ENCODE data around the gene NCKAP5.

Gene NCKAP5

DNA sequence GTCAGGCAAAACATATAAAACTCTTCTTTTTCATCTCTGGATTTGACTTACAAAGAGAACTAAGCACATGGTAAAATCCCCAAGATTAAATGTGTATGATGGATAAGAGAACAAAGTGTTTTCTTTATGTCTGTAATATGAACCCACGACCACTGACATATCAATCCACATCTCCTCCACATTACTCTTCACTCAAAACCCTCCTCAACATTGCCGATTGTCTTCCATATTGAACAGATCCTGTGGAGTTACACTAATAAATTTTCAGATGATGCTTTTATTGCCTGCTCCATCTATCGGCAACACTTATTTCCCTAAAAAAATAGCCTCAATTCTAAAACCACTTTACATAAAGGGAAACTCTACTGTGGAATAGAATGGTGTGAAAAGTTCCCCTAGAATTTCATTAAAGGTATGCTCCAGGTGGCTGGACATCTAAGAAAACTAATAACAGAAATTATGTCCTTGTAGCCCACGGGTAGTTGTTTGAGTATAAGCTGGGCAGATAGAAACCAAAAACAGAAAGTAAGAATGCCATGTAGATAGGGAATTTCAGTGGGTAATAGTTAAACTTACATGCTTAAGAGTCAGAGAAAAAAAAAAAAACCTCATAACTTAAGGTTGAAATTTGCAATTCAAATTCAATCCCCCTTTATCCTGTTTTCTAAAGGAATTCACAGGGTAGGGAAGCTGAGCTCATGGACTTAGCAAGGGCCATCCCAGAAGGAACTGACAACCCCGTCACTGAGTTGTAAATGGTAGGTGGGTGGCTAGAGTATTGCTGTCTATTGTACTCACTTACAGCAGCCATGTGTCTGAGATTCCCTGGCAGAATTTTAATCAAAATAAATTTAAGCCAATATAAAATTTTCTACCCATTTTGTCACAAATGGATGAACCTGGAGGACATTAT, 592.8 kb downstream of the NCKAP5 start:
- DNase-seq: no peak

DNA sequence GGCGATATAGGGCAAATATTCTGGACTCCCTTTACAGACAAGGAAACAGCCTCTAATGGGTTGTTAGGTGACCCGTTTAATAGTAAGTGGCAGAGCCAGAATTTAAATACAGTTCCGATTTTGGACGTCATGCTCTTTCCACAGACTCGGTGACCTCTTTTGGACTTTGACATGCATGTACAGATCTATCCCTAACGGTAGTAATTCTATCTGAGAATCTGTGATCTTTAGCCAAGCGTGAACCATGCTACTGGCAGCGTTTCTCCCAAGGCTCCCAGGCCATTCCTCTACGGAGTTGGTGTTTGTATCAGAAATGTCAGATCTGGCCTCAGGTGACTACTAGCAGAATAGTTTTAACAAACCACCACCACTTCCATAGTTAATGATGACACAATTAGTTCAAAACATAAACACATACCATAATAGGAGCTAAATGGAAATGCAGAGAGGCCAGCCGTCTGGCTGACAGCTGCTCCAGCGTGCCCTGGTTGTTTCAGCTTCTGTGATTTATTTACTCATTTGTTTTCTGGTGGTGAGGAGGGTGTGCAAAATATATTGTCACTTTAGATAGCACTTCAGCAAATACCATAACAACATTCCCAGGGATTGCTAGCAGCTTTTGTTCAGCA, 593.7 kb downstream of the NCKAP5 start:
- no peak for DNase-seq

DNA sequence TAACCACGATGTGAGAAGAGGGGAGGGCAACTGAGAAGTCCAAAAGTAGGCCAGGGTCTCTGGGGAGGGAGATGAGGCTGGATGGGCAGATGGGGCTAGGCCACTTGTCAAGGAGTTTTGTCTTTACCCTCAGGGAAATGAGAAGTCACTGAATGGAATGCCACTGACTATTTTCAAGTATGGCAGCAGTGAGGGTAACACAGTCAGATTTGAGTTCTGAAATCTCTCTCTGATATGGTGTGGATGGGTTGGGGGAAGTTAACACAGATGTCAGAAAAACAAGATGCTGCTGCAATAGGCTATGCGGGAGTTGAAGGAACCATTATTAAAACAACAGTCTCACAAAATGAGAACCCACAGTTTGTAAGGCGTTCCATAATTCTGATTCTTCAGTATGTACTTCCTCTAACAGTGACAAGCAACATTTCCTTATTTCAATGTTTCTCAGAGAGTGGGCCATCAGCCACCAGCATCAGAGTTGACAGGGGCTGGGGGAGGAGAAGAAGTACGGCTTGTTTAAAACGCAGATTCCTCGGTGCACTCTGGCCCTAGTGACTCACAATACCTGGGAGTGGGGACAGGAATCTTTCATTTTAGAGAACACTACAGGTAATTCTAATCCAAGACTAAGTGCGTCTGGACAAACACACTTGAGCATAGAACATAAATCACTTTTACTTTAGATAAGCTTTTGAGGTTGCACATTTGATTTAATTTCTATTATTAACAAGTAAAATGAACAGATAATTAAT, 596.8 kb downstream of the NCKAP5 start:
- no peak for DNase-seq

DNA sequence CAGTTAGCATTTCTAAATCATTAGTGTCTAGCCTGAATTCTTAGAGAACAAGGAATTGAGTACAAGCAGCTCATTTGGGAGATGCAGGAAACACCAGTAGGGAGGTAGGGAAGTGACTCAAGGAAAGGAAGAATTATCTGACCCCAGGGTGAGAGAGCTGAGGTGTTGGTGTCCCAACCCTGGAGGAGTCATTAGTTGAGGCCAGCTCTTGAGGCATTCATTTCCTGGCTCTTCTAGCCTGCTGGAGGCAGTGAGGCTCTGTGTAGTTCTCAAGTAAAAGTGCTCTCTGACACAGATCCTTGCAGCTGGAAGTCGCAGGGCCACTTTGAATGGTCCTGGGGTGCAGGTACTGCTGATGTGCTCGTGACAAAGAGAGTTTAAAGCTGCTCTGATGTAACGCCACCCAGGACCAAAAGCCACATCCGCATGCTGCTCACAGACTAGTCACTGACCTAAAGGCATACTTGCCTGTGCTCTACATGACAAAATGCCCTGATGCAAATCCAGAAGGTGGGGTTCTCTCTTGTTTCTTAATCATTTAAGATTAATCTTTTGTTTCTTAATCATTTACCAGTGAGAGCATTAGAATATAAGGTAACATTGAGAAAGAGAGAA, 598.8 kb downstream of the NCKAP5 start:
- DNase-seq: no peak

DNA sequence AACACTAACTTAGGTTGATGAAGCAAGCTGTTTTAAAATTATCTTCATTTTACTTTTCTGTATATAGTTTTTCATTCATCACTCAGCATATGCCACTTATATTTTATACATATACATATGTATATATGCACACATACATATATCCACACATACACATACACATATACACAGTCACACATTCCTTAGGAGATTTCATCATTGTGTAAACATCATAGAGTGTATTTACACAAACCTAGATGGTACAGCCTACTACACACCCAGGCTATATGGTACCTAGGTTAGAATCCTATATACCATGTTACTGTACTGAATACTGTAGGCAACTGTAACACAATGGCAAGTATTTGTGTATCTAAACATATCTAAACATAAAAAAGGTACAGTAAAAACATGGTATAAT, 602.8 kb downstream of the NCKAP5 start:
- DNase-seq: no peak

DNA sequence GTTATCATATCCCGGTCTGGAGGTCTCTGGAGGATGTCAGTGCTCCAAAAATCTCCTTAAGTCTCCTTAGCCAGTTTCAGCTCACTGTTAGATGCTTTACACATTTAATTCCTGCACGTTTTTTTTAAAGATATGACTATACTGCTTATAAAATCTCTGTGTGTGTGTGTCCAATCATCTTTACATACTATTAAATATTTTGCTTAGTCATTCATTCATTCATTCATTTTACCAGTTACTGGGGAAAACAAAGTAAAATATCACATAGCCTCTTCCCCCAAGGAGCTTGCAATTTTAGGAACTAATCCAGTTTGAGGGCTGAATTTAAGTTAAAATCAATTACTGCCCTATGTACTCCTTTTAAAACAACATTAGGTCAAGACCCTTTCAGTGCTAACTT, 605.1 kb downstream of the NCKAP5 start:
- no peak for DNase-seq

DNA sequence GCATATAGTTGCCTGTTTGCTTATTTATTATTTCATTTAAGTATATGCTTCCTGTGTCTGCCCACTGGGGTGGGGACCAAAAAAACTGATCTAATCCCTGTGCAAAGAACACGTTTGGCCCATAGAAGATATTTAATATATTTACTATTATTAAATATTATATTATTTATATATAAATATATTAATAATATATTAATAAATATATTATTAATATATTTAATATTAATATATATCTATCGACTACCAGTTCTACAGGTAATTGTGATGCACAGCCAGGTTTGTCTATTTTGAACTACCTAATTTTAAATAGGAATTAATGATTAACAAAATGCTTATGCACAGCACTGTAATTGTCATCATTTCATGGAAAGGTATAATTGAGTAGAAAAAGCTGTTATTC, 609.4 kb downstream of the NCKAP5 start:
- DNase-seq: no peak

DNA sequence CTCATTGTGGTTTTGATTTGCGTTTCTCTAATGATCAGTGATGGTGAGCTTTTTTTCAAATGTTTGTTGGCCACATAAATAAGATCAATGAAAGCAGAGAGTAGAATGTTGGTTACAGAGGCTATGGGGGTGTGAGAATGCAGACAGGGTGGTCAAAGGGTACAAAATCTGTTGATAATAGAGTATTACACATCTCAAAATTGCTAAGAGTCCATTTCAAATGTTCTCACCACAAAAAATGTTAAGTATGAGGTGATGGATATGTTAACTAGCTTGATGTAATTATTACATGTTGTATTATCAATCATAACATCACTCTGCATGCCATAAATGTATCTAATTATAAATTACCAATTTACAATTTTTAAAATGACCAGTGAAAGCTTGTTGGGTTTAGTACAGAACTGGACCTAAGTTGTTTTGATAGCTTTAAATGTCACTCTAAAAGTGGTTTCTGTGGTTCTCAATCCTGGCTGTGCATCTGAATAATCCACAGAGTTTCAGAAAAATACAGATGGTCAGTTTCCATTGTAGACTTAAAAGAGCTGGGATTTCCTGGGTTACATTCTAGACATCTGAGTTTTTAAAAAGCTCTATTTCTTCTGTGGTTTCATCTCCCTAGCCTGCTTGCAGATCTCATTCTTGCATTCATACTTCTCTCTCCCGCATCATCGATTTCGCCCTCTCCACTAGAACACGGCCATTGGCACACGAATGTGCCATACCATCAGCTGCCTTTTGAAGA, 612.2 kb downstream of the NCKAP5 start:
- no peak for DNase-seq

DNA sequence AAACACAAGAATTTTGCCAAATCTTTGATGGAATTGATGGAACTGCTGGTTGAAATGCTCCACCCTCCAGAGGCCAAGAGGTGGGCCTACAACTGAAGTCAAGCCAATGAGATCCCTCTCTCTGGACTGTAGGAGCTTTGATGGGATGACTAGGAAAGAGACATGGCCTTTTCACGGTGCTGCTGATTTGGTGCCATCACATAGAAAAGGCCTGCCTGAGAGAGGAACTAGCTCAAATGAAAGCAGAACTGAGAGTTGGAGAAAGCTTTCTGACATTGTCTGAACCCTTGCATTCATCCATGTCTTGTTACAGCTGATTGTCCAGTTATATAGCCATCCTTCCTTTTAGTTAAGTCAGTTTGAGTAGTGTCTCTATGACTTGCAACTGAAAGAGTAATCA, 614.5 kb downstream of the NCKAP5 start:
- no peak for DNase-seq

DNA sequence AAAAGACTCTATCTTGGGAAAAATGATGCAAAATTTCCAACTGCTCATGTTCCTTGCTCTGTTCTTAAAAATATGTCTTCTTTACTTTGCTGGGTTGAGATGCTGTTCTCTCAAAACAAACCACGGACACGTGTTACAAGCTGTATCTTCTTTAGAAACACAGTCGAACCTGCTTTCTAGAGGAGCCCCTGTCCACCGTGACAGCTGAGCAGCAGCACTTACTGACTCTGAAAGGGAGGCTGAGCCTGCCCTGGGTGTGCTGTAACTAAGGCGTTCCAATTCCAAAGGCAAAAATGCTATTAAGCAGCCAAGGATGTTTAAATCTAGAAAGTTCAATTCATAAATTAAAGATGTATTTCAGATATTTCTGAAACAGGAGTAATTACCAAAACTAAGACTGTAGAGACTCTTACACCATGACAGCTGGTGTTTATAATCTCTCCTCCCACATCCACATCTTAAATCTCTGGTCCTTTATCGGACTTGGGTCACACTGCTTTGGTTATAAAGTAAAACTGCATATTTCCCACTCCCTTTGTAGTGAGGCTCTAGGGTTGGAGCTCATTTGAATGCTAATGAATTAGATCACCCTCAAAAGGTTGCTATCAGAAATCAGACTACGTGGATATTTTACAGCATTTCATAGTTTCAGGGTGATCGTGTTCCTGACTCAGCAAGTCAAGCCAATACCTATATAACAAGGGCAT, 617.1 kb downstream of the NCKAP5 start:
- DNase-seq: no peak

DNA sequence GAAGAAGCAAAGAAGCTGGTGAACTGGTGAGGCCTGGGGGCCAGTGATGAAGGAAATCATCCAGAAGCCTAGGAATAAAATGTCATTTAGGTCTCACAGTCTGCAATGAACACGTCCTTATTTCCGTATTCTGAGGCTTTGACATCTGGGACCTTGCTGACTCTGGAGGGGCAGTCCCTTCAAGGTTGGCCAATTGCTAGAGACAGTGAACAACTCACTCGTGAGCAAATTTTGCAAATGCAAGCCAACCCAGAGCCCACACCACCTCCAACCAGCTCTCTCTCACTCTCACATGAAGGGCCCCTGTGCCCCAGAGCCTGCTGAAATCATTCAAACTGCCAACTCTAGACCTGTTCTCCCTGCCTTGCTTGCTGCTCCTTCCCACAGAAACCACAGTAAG, 619.2 kb downstream of the NCKAP5 start:
- no peak for DNase-seq

DNA sequence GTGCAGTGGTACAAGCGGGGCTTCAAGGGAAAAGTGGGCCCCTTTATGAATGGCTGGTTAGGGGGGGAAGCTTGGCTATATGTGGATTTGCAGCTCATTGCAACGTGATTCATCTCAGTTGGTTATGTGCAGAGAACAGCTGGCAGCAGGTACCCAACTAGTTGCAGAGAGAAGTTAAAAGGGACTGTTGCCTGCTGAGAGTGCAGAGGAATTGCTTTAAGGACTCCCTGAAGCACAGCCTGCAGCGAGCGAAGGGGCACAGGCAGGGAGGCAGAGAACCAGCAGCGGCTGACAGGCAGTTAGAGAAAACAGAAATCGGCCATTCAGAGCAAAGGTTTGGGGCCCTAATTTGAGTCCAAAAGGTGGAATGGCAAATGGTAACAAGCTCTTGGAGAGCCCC, 620.1 kb downstream of the NCKAP5 start:
- no peak for DNase-seq

DNA sequence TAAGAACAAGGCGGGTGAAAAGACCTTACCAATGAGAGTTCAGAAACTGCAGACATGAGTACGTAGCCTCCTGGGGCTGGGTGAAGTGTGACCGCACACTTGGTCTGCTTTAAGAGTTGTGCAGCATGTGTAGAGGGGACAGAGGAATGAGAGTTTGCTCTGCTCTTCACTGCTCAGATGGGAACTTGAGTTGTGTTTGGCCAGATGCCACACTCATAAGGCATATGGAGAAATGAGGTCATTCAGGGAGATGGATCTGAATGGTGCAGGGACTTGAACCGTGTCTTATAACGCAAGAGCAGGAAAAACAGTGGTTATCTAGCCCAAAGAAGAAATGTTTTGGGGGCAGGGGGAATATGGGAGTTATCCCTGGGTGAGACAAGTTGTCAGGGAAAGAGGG, 624.4 kb downstream of the NCKAP5 start:
- no peak for DNase-seq

DNA sequence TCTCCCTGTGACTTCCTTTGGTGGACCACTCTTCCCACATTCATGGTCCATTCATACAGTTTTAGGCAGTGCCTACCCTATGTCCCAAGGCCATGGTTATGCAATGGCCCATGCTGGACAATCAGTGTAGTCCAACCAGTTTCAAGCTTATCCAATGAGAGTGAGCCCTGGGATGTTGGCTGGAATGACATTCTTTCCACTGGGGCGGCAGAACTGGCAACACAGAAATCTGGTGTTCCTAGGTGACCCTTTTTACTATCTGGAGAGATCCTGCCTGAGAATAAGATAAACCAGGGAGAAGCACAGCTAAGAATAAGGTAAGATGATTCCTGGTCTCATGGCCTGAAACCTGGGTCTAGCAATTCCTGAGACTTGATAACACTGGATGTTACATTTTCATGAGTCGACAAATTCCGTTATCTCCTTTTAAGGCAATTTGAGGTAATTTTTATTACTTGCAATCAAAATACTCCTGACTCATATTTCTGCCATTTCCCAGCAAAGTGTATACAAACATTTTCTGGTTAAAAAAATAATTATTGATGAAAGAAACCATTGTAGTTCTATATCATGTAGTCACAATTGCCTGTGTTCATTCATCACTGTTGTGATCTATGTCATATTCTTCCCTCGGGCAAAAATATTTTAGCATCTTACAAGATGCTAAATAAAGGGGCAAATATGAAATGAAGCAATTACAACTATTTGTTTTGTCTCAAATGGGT, 626.8 kb downstream of the NCKAP5 start:
- no peak for DNase-seq

DNA sequence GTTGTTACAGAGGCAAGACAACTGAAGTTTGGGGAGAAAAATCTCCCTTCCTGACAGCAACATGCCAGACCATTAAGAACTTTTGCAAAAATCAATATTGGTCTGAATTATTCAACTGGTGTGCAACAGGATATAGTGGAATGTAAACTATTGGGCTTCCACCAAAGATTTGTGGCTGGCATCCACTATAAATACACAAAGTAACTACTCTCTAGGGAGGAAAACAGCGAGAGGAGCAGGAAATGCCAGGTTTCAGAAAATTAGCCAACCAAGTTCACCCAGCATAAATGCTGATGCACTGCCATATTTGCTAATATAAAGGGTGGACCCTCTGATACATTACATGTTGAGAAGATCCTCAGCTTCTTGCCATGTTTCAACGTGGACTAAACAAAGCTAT, 630.6 kb downstream of the NCKAP5 start:
- no peak for DNase-seq

DNA sequence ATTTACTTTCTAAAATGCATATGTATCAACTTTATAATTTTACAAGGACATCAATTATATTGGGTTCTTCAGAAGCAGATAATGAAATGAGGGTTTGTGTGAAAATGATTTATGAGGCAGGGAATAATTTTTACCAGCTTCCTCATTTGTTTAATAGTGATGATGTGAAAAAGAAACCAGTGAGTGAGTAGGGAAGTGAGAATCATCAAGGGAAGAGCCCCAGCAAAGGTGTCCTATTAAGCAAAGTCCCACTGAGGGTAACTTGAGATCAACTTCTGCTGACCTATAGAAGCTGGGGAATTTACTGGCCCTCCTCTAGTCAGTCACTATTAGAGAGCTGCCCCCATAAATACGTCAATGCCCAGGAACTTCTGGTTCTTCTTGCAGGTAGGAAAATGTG, 631.5 kb downstream of the NCKAP5 start:
- DNase-seq: no peak

DNA sequence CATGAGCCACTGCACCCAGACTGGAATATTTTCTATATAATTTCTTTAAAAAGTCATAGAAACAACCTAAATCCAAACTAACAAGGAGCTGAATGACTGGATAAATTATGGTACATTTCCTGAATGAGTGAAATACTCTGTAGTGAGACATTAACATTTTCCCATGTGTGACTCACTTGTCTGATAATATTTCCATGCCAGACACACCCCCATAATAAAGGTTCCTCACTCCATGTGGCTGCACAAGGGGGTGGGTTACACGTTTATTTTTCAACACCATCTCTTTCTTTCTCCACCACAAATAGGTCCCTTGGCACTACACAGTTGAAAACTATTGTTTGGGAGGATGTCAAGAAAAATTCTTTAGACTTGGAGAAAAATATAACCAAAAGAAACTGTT, 632.0 kb downstream of the NCKAP5 start:
- DNase-seq: no peak

DNA sequence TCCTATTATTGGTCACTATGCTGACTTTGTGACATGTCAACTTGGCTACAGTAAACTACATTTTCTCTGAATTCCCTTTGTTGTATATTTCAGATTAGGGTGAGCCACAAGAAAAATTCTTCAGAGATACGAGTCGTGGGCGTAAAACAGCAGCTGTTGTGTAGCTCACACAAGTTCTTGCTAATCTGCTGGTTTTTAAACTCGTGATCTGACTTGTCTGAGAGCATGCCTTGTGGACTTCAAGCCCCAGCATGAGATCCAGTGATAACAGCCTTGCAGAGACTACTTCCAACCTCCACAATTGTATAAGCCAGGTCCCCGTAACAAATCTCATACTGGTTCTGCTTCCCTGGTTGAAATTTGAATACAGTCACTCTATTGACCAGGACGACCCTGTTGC, 638.5 kb downstream of the NCKAP5 start:
- no peak for DNase-seq

DNA sequence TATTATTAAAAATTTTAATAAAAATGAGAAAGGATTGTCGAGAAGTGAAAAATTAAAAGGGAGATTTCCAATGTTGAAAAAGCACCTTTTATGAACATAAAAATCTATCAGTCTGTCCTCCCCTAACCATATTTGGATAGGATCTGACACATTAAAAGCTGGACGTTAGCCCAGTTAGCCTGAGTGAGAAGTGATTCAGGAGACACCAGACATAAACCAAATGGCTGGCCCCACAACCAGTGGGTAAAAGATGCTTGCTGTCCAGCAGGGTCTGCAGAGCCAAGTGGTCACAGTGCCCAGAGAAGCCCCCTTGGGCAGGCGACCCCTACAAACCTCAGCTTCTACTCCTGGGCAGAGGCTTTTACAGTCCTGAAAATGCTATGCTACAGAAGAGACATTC, 644.5 kb downstream of the NCKAP5 start:
- no peak for DNase-seq

DNA sequence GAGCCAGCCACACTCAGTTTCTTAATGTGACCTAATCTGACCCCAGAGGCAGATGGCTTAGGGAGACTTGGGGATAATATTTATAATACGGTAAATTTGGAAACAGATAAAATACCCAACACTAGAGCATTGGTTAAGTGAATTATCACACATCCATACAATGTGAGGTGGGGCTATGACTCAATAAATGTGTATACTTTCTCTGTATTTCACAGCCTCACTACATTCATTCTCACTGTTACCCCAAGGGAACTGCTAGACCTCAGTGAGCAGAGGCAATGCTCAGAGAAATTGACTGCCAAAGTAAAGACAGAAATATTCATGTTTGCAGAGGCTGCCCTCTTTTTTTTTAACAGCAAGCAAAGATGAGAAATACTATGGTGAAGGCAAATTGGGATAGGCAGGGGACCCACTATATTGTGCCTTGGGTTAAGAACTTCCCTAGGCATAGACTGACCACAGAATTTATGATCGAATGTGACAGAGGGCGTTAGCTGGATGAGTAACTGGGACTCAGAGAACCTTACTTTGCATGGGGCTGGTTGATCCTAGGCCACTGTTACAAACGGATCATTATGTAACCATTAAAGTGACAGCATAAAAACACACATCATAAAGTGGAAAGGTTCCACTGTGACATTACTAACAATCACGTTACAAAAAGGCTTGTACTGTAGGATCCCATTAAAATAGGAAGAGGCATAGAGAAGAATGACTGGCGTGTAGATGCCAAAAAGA, 652.3 kb downstream of the NCKAP5 start:
- no peak for DNase-seq
